ENCODE measurements around the gene CHRNB4.

Gene CHRNB4

GRCh38 chr15:78663703-78664102, 22.7 kb upstream of the CHRNB4 start:
- Histone ChIP-seq H3K9ac (ENCODE audit: low read depth, low read length) (no peak overlapping the region), H3K9me3 (ENCODE audit: control insufficient read depth, insufficient read depth, low read length) (no peaks in the 10 kb centered on the region), H3K27me3 (ENCODE audit: control insufficient read depth, insufficient read depth, low read length) (no peaks in the 10 kb centered on the region), H3K36me3 (ENCODE audit: control insufficient read depth, insufficient read depth, low read length) (no peaks in the 10 kb centered on the region), H3K4me3 (ENCODE audit: low read depth, low read length) (no peak overlapping the region), H3K4me1 (ENCODE audit: control insufficient read depth, insufficient read depth, low read length) (no peaks in the 10 kb centered on the region)

- H3K4me3 ChIP-seq (ENCODE audit: low read depth, low read length): no peak overlapping the region
- no peaks in the 10 kb centered on the region for H3K9me3 ChIP-seq (ENCODE audit: control insufficient read depth, insufficient read depth, low read length)
- H3K4me1 ChIP-seq (ENCODE audit: control insufficient read depth, insufficient read depth, low read length): no peaks in the 10 kb centered on the region
- no peaks in the 10 kb centered on the region for H3K36me3 ChIP-seq (ENCODE audit: control insufficient read depth, insufficient read depth, low read length)
- no peak overlapping the region for H3K9ac ChIP-seq (ENCODE audit: low read depth, low read length)
- H3K27me3 ChIP-seq (ENCODE audit: control insufficient read depth, insufficient read depth, low read length): no peaks in the 10 kb centered on the region
Observed at GRCh38 chr15:78662028-78662427, 21.0 kb upstream of the CHRNB4 start.

GRCh38 chr15:78661001-78661400, 20.0 kb upstream of the CHRNB4 start:
- no peak overlapping the region for H3K9ac ChIP-seq (ENCODE audit: low read depth, low read length)
- no peaks in the 10 kb centered on the region for H3K27me3 ChIP-seq (ENCODE audit: control insufficient read depth, insufficient read depth, low read length)
- H3K4me3 ChIP-seq (ENCODE audit: low read depth, low read length): no peak overlapping the region
- H3K4me1 ChIP-seq (ENCODE audit: control insufficient read depth, insufficient read depth, low read length): no peaks in the 10 kb centered on the region
- no peaks in the 10 kb centered on the region for H3K36me3 ChIP-seq (ENCODE audit: control insufficient read depth, insufficient read depth, low read length)
- H3K9me3 ChIP-seq (ENCODE audit: control insufficient read depth, insufficient read depth, low read length): no peaks in the 10 kb centered on the region

DNA sequence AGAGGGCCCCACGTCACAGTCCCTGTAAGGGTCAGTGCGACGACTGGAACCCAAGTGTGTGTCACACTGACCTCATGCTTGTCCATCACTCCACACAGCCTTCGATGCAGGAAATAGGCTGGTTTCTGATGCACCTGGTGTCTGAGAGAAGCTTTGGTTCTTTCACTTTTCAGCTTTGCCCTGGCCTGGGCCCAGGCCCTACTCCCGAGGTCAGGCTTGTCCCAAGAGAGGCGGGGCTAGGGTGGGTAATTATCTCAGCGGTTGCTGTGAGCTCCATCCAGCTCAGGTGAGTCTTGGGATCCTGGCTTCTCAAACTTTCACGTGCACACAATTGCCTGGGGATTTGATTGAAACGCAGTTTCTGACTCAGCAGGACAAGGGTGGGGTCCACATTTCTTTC, 19.6 kb upstream of the CHRNB4 start:
- Histone ChIP-seq H3K4me3 (ENCODE audit: low read depth, low read length) (no peak overlapping the region), H3K9ac (ENCODE audit: low read depth, low read length) (no peak overlapping the region), H3K9me3 (ENCODE audit: control insufficient read depth, insufficient read depth, low read length) (no peaks in the 10 kb centered on the region), H3K4me1 (ENCODE audit: control insufficient read depth, insufficient read depth, low read length) (no peaks in the 10 kb centered on the region), H3K36me3 (ENCODE audit: control insufficient read depth, insufficient read depth, low read length) (no peaks in the 10 kb centered on the region), H3K27me3 (ENCODE audit: control insufficient read depth, insufficient read depth, low read length) (no peaks in the 10 kb centered on the region)

DNA sequence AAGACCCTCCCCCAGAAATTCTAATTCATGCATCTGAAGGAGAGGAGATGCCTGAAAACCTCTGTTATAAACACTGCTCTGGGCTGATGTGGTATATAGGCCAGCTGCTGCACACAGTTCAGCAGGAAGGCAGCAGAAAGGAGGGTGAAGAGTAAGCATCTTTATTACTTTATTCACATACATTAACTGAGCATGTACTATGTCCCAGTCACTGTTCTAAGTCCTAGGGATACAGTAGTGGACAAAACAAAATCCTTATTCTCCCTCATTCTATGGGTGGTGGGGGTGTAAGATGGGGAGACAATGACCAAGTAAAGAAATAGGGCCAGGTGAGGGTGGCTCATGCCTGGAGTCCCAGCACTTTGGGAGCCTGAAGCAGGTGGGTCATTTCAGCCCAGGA, 17.8 kb upstream of the CHRNB4 start:
- Histone ChIP-seq H3K4me1 (ENCODE audit: control insufficient read depth, insufficient read depth, low read length) (no peaks in the 10 kb centered on the region), H3K9me3 (ENCODE audit: control insufficient read depth, insufficient read depth, low read length) (no peaks in the 10 kb centered on the region), H3K36me3 (ENCODE audit: control insufficient read depth, insufficient read depth, low read length) (no peaks in the 10 kb centered on the region), H3K4me3 (ENCODE audit: low read depth, low read length) (no peak overlapping the region), H3K27me3 (ENCODE audit: control insufficient read depth, insufficient read depth, low read length) (no peaks in the 10 kb centered on the region), H3K9ac (ENCODE audit: low read depth, low read length) (no peak overlapping the region)

GRCh38 chr15:78654272-78654671, 13.3 kb upstream of the CHRNB4 start:
- no peak overlapping the region for H3K9ac ChIP-seq (ENCODE audit: low read depth, low read length)
- H3K36me3 ChIP-seq (ENCODE audit: control insufficient read depth, insufficient read depth, low read length): no peaks in the 10 kb centered on the region
- H3K4me1 ChIP-seq (ENCODE audit: control insufficient read depth, insufficient read depth, low read length): no peaks in the 10 kb centered on the region
- H3K4me3 ChIP-seq (ENCODE audit: low read depth, low read length): no peak overlapping the region
- H3K27me3 ChIP-seq (ENCODE audit: control insufficient read depth, insufficient read depth, low read length): no peaks in the 10 kb centered on the region
- H3K9me3 ChIP-seq (ENCODE audit: control insufficient read depth, insufficient read depth, low read length): no peaks in the 10 kb centered on the region

- H3K4me1 ChIP-seq (ENCODE audit: control insufficient read depth, insufficient read depth, low read length): no peaks in the 10 kb centered on the region
- no peak overlapping the region for H3K4me3 ChIP-seq (ENCODE audit: low read depth, low read length)
- H3K9me3 ChIP-seq (ENCODE audit: control insufficient read depth, insufficient read depth, low read length): no peaks in the 10 kb centered on the region
- no peaks in the 10 kb centered on the region for H3K27me3 ChIP-seq (ENCODE audit: control insufficient read depth, insufficient read depth, low read length)
- H3K36me3 ChIP-seq (ENCODE audit: control insufficient read depth, insufficient read depth, low read length): no peaks in the 10 kb centered on the region
- no peak overlapping the region for H3K9ac ChIP-seq (ENCODE audit: low read depth, low read length)
Observed at GRCh38 chr15:78651930-78652615, 11.1 kb upstream of the CHRNB4 start.

- Histone ChIP-seq H3K36me3 (ENCODE audit: control insufficient read depth, insufficient read depth, low read length) (no peaks in the 10 kb centered on the region), H3K27me3 (ENCODE audit: control insufficient read depth, insufficient read depth, low read length) (no peaks in the 10 kb centered on the region), H3K4me3 (ENCODE audit: low read depth, low read length) (no peak overlapping the region), H3K9me3 (ENCODE audit: control insufficient read depth, insufficient read depth, low read length) (no peaks in the 10 kb centered on the region), H3K4me1 (ENCODE audit: control insufficient read depth, insufficient read depth, low read length) (no peaks in the 10 kb centered on the region), H3K9ac (ENCODE audit: low read depth, low read length) (no peak overlapping the region)
Observed at GRCh38 chr15:78651007-78651406, 10.0 kb upstream of the CHRNB4 start.

- Histone ChIP-seq H3K36me3 (ENCODE audit: control insufficient read depth, insufficient read depth, low read length) (no peaks in the 10 kb centered on the region), H3K9ac (ENCODE audit: low read depth, low read length) (no peak overlapping the region), H3K4me1 (ENCODE audit: control insufficient read depth, insufficient read depth, low read length) (no peaks in the 10 kb centered on the region), H3K27me3 (ENCODE audit: control insufficient read depth, insufficient read depth, low read length) (no peaks in the 10 kb centered on the region), H3K9me3 (ENCODE audit: control insufficient read depth, insufficient read depth, low read length) (no peaks in the 10 kb centered on the region), H3K4me3 (ENCODE audit: low read depth, low read length) (no peak overlapping the region)
Observed at GRCh38 chr15:78650022-78650421, 9.0 kb upstream of the CHRNB4 start.

GRCh38 chr15:78645009-78645408, 4.0 kb upstream of the CHRNB4 start:
- Histone ChIP-seq H3K36me3 (ENCODE audit: control insufficient read depth, insufficient read depth, low read length) (no peaks in the 10 kb centered on the region), H3K9ac (ENCODE audit: low read depth, low read length) (no peak overlapping the region), H3K9me3 (ENCODE audit: control insufficient read depth, insufficient read depth, low read length) (no peaks in the 10 kb centered on the region), H3K4me1 (ENCODE audit: control insufficient read depth, insufficient read depth, low read length) (peaks cover 6% of the 10 kb centered on the region), H3K4me3 (ENCODE audit: low read depth, low read length) (no peak overlapping the region), H3K27me3 (ENCODE audit: control insufficient read depth, insufficient read depth, low read length) (peaks cover 8% of the 10 kb centered on the region)

DNA sequence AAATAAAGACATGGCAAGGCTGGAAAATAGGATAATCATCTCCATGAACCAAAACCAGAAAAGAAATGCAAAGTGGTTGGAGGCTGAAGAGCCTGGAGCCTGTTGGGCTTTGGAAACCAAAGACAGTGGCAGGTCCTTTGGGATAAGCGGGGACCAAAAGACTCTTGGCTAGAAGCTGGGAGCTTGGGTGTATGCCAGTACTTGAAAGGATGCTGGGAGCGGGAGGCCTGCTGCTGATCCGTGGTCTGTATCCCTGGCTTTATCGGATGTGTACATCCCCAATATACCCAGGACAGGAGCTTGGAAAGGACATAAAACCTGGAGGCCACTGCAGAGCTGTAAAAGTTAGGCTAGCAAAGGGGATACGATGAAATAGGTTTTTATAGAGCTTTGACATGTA, 1.3 kb upstream of the CHRNB4 start:
- H3K9me3 ChIP-seq (ENCODE audit: control insufficient read depth, insufficient read depth, low read length): no peaks in the 10 kb centered on the region
- peaks cover 12% of the 10 kb centered on the region for H3K27me3 ChIP-seq (ENCODE audit: control insufficient read depth, insufficient read depth, low read length)
- no peak overlapping the region for H3K9ac ChIP-seq (ENCODE audit: low read depth, low read length)
- peaks cover 6% of the 10 kb centered on the region for H3K4me1 ChIP-seq (ENCODE audit: control insufficient read depth, insufficient read depth, low read length)
- no peaks in the 10 kb centered on the region for H3K36me3 ChIP-seq (ENCODE audit: control insufficient read depth, insufficient read depth, low read length)
- no peak overlapping the region for H3K4me3 ChIP-seq (ENCODE audit: low read depth, low read length)

GRCh38 chr15:78641749-78642275, 802 bp upstream of the CHRNB4 start:
- Histone ChIP-seq H3K9me3 (ENCODE audit: control insufficient read depth, insufficient read depth, low read length) (no peaks in the 10 kb centered on the region), H3K27me3 (ENCODE audit: control insufficient read depth, insufficient read depth, low read length) (peaks cover 12% of the 10 kb centered on the region), H3K4me3 (ENCODE audit: low read depth, low read length) (peak overlapping the region; percentile 52), H3K4me1 (ENCODE audit: control insufficient read depth, insufficient read depth, low read length) (peaks cover 6% of the 10 kb centered on the region), H3K36me3 (ENCODE audit: control insufficient read depth, insufficient read depth, low read length) (no peaks in the 10 kb centered on the region), H3K9ac (ENCODE audit: low read depth, low read length) (no peak overlapping the region)
